Activated B cell treated with CpG ODN at 0.5 μM for 24 hours (primary cell): Measurements from ENCODE around the gene WAC. TPM values are rescaled to one million over a fixed set of nuclear protein-coding genes. Genes with fewer than 3 reads are reported as not detected.

Source experiments
- ATAC-seq: fragments of 200-7000 bp; cut with Tn5 transposase; one replicate; pipeline ENCODE4 v1.10.0; 2021; ENCODE audit warnings: low read depth, mild to moderate bottlenecking, moderate library complexity
- CTCF ChIA-PET: fragments of 350-600 bp; sonication (Branson Sonifier 250); formaldehyde crosslinking; loops from one replicate; lab custom pipeline; 2021; ENCODE audit warnings: antibody characterized with exemption; lab: Charles Lee
- POLR2A ChIA-PET: fragments of 350-600 bp; sonication (Branson Sonifier 250); formaldehyde crosslinking; loops from one replicate; lab custom pipeline; 2021; ENCODE audit warnings: antibody characterized with exemption; lab: Charles Lee
- DNase-seq: peaks from one replicate; pipeline ENCODE4 v3.0.0; 2022
- H3K27ac Mint-ChIP-seq: one replicate; pipeline ENCODE4 v1.8.0; 2020; ENCODE audit warnings: mixed read lengths
- H3K27me3 Mint-ChIP-seq: one replicate; pipeline ENCODE4 v1.8.0; 2021; ENCODE audit warnings: mixed read lengths
- H3K36me3 Mint-ChIP-seq: one replicate; pipeline ENCODE4 v1.8.0; 2021; ENCODE audit warnings: low read depth, mixed read lengths
- H3K4me1 Mint-ChIP-seq: one replicate; pipeline ENCODE4 v1.8.0; 2021; ENCODE audit warnings: mixed read lengths
- H3K4me3 Mint-ChIP-seq: one replicate; pipeline ENCODE4 v1.8.0; 2020; ENCODE audit warnings: mild to moderate bottlenecking, mixed read lengths
- H3K9me3 Mint-ChIP-seq: one replicate; pipeline ENCODE4 v1.8.0; 2020; ENCODE audit warnings: mixed read lengths
- intact Hi-C: fragments of 100-400 bp; cut with micrococcal nuclease; formaldehyde crosslinking; loops from one replicate; pipeline ENCODE4 v1.15.1; 2024
- total RNA-seq: library from RNA; stranded (reverse); gene quantifications from 2 replicates; pipeline ENCODE4 v1.2.3, GENCODE V29; 2022
- TF ChIP-seq, protein P1 (sequence below): fragments of 200-600 bp; IDR thresholded peaks from one replicate; pipeline ENCODE4 v1.8.0; 2022; ENCODE audit warnings: antibody characterized with exemption, mild to moderate bottlenecking

WAC gene
- total RNA-seq, 1 donor from 2014 or later: 159 TPM

DNA sequence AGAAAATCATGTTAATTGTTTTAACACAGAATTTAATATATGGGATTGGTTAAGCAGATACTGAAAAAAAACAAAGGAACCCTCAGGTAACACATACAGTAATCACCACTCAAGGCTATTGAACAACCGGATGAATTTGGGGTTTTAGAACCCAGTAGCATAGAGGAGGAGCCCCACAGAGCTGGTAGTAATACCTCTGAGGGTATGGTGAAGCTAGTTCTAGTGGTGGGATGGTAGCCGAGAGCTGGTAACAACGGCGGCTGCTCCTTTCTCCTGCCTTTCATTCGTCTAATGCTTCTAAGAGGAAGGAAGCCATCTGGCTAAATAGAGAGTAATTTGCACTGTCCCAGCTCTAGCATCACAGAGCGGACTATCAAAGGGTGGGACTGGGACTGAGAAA, 52.2 kb downstream of the WAC start:
- Mint-ChIP-seq H3K27me3 (no peaks in the 10 kb centered on the region), H3K36me3 (peaks cover 79% of the 10 kb centered on the region), H3K9me3 (no peaks in the 10 kb centered on the region), H3K4me3 (no peak overlapping the region), H3K4me1 (peaks cover 25% of the 10 kb centered on the region), H3K27ac (no peak overlapping the region)
- ATAC-seq: no peak
- intact Hi-C loops: loop anchor here (5.0 kb wide), 1 partner anchor 153 kb away; no protein-coding TSS in a partner anchor
- no peak for DNase-seq
- CTCF ChIA-PET: no interaction called here
- POLR2A ChIA-PET: no interaction called here
- TF ChIP-seq, protein P1, sequence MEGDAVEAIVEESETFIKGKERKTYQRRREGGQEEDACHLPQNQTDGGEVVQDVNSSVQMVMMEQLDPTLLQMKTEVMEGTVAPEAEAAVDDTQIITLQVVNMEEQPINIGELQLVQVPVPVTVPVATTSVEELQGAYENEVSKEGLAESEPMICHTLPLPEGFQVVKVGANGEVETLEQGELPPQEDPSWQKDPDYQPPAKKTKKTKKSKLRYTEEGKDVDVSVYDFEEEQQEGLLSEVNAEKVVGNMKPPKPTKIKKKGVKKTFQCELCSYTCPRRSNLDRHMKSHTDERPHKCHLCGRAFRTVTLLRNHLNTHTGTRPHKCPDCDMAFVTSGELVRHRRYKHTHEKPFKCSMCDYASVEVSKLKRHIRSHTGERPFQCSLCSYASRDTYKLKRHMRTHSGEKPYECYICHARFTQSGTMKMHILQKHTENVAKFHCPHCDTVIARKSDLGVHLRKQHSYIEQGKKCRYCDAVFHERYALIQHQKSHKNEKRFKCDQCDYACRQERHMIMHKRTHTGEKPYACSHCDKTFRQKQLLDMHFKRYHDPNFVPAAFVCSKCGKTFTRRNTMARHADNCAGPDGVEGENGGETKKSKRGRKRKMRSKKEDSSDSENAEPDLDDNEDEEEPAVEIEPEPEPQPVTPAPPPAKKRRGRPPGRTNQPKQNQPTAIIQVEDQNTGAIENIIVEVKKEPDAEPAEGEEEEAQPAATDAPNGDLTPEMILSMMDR: no peak

GRCh38 chr10:28586176-28586575, 53.3 kb downstream of the WAC start:
- intact Hi-C loops: loop anchor here (5.0 kb wide), 1 partner anchor 154 kb away; no protein-coding TSS in a partner anchor
- CTCF ChIA-PET: no interaction called here
- no peak for ATAC-seq

DNA sequence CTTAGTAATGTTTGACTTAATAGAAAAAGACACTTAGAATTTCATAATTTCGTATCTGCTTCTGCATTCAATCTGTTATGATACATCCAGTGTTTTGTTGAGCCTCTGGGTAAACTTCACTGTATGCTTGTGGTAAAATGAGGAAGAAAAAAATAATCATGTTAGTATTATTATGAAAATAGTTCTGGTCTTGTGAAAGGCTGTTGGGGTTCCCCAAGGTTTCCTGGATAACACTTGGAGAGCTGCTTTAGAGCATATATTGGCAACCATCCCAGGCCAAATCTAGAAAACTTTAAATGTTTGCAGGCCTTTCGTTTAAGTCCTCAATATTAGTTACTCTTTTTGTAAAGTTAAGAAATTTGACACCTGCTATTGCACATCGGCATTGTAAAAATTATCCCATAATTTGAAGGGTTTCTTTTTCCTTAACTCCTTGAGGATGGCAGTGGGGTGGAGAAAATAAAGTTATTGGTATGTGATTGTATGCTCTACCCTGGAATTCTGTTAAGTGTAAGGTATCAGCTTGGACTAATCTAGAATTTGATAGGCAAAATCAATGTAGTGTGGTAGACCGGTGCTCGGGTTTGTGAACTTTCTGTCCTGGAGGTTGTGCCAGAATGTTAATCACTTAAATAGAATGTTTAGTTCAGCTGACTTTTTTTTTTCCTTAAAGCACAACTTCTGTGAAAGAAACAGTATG, 54.5 kb downstream of the WAC start:
- CTCF ChIA-PET: no interaction called here
- DNase-seq (no peak), ATAC-seq (no peak)
- TF ChIP-seq, protein P1: no peak
- H3K4me3 Mint-ChIP-seq: no peak overlapping the region
- POLR2A ChIA-PET: interaction anchor here (0.6 kb wide), 1 partner anchor 16 kb away, joined by 3 read pairs; no protein-coding TSS in a partner anchor
- peaks cover 81% of the 10 kb centered on the region for H3K36me3 Mint-ChIP-seq
- H3K9me3 Mint-ChIP-seq: no peaks in the 10 kb centered on the region
- no peaks in the 10 kb centered on the region for H3K27me3 Mint-ChIP-seq
- H3K27ac Mint-ChIP-seq: no peak overlapping the region
- peaks cover 6% of the 10 kb centered on the region for H3K4me1 Mint-ChIP-seq
- intact Hi-C loops: loop anchor here (5.0 kb wide), 1 partner anchor 155 kb away; no protein-coding TSS in a partner anchor

More at GRCh38 chr10:28586176-28586575, 53.3 kb downstream of the WAC start:
- DNase-seq: no peak
- Mint-ChIP-seq H3K4me3 (no peak overlapping the region), H3K4me1 (peaks cover 17% of the 10 kb centered on the region), H3K9me3 (no peaks in the 10 kb centered on the region), H3K27me3 (no peaks in the 10 kb centered on the region), H3K36me3 (peaks cover 79% of the 10 kb centered on the region), H3K27ac (no peak overlapping the region)
- TF ChIP-seq, protein P1: no peak
- POLR2A ChIA-PET: no interaction called here

DNA sequence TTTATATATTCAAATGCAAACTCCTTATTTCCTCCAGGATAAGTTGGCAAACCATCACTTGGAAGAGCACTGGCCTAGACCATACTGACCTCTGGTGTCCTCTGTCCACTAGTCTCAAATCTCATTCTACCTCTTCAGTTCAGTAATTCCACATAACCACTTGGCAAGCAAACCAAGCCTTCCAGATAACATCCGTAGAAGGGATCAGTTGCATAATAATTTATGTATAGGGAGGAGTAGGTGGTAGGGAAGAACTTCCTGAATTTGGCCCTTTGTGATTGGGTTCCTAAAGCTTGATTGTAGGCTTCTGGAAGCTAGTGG, 55.0 kb downstream of the WAC start:
- ATAC-seq (no peak), DNase-seq (no peak)
- H3K27ac Mint-ChIP-seq: no peak overlapping the region
- H3K27me3 Mint-ChIP-seq: no peaks in the 10 kb centered on the region
- CTCF ChIA-PET: no interaction called here
- H3K36me3 Mint-ChIP-seq: peaks cover 80% of the 10 kb centered on the region
- TF ChIP-seq, protein P1: no peak
- peaks cover 9% of the 10 kb centered on the region for H3K4me1 Mint-ChIP-seq
- H3K9me3 Mint-ChIP-seq: no peaks in the 10 kb centered on the region
- intact Hi-C loops: loop anchor here (5.0 kb wide), 1 partner anchor 156 kb away; no protein-coding TSS in a partner anchor
- H3K4me3 Mint-ChIP-seq: no peak overlapping the region
- POLR2A ChIA-PET: interaction anchor here (0.6 kb wide), 1 partner anchor 16 kb away, joined by 3 read pairs; no protein-coding TSS in a partner anchor

DNA sequence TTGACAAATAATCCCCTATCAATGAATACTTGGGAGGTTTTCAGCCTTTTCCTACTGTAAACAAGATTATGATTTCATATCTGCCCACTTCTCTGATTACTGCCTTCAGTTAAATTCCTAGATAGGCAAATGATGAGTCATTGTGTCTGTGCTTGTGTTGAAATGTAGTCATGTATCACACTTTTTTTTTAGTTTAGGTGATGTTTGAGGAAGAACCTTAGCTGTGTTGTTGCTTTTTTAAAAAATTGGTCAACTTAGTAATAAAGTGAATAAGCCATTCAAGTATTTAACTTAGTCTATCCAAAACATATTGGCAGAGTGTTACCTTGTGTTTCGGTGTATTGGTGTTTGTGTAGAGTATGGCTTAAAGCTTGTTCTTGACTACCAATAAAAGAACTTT, 60.0 kb downstream of the WAC start:
- CTCF ChIA-PET: no interaction called here
- Mint-ChIP-seq H3K4me3 (no peak overlapping the region), H3K9me3 (no peaks in the 10 kb centered on the region), H3K27me3 (no peaks in the 10 kb centered on the region), H3K4me1 (peaks cover 12% of the 10 kb centered on the region), H3K27ac (no peak overlapping the region), H3K36me3 (peaks cover 77% of the 10 kb centered on the region)
- TF ChIP-seq, protein P1: no peak
- no peak for ATAC-seq
- no peak for DNase-seq
- POLR2A ChIA-PET: no interaction called here
- intact Hi-C loops: no loop called here
